Measurements from ENCODE around the gene YJEFN3. TPM values are rescaled to one million over a fixed set of nuclear protein-coding genes. Genes with fewer than 3 reads are reported as not detected.

YJEFN3 gene
- total and polyA plus RNA-seq, 4 donors, result 0.77 to 4.7 (median 3.8) TPM

GRCh38 chr19:19485161-19485997 lies 43.3 kb upstream of the YJEFN3 start:
- Histone ChIP-seq H3K9ac (ENCODE audit: insufficient read depth in 1 of 2, low read length in 2 of 2) (no peak overlapping the region), H3K27ac (ENCODE audit: low read depth in 1 of 2, low read length in 1 of 2) (no peak overlapping the region), H3K4me1 (ENCODE audit: control insufficient read depth in 5 of 5, insufficient read depth in 5 of 5, low read length in 5 of 5) (peaks cover 16 to 58% (median 30%) of the 10 kb centered on the region in 5 donors), H3K9me3 (ENCODE audit: control insufficient read depth in 4 of 4, insufficient read depth in 3 of 4, low read length in 3 of 4) (no peaks in the 10 kb centered on the region), H3K27me3 (ENCODE audit: control insufficient read depth in 3 of 3, insufficient read depth in 3 of 3, low read length in 2 of 3) (no peaks in the 10 kb centered on the region), H3K36me3 (ENCODE audit: control insufficient read depth in 4 of 4, insufficient read depth in 4 of 4, low read length in 4 of 4) (peaks cover 0 to 12% (median 0%) of the 10 kb centered on the region in 4 donors), H3K4me3 (no peak overlapping the region)
- no peak for TF ChIP-seq CTCF (IDR thresholded peaks at IDR 0.05; ENCODE audit: control extremely low read depth, extremely low read depth)
- ATAC-seq (ENCODE audit: insufficient read depth, low FRiP score) (no peak), DNase-seq (peak; percentile 74 to 79 (median 77))
- WGBS, 2 donors, result 62 to 80% methylated on average over 15 of the region's 15 CpGs

- no peak overlapping the region for H3K4me3 ChIP-seq
- ATAC-seq (ENCODE audit: insufficient read depth, low FRiP score), result no peak
These were observed 42.8 kb upstream of the YJEFN3 start for GRCh38 chr19:19485998-19486290.

GRCh38 chr19:19486343-19487076 lies 42.2 kb upstream of the YJEFN3 start:
- peaks cover 0 to 10% (median under 1%) of the 10 kb centered on the region in 4 donors for H3K36me3 ChIP-seq (ENCODE audit: control insufficient read depth in 4 of 4, insufficient read depth in 4 of 4, low read length in 4 of 4)
- H3K27ac ChIP-seq (ENCODE audit: low read depth in 1 of 2, low read length in 1 of 2), result no peak overlapping the region
- no peak for TF ChIP-seq CTCF (IDR thresholded peaks at IDR 0.05; ENCODE audit: control extremely low read depth, extremely low read depth)
- peaks cover 16 to 60% (median 30%) of the 10 kb centered on the region in 5 donors for H3K4me1 ChIP-seq (ENCODE audit: control insufficient read depth in 5 of 5, insufficient read depth in 5 of 5, low read length in 5 of 5)
- H3K9ac ChIP-seq (ENCODE audit: insufficient read depth in 1 of 2, low read length in 2 of 2), result no peak overlapping the region
- DNase-seq (no peak), ATAC-seq (ENCODE audit: insufficient read depth, low FRiP score) (no peak)
- H3K27me3 ChIP-seq (ENCODE audit: control insufficient read depth in 3 of 3, insufficient read depth in 3 of 3, low read length in 2 of 3), result no peaks in the 10 kb centered on the region
- 80 to 84% methylated on average over 15 of the region's 15 CpGs for WGBS, 2 donors
- no peaks in the 10 kb centered on the region for H3K9me3 ChIP-seq (ENCODE audit: control insufficient read depth in 4 of 4, insufficient read depth in 3 of 4, low read length in 3 of 4)
- no peak overlapping the region for H3K4me3 ChIP-seq

More at GRCh38 chr19:19485998-19486290, 42.8 kb upstream of the YJEFN3 start:
- Histone ChIP-seq H3K27me3 (ENCODE audit: control insufficient read depth in 3 of 3, insufficient read depth in 3 of 3, low read length in 2 of 3) (no peaks in the 10 kb centered on the region), H3K9ac (ENCODE audit: insufficient read depth in 1 of 2, low read length in 2 of 2) (no peak overlapping the region), H3K9me3 (ENCODE audit: control insufficient read depth in 4 of 4, insufficient read depth in 3 of 4, low read length in 3 of 4) (no peaks in the 10 kb centered on the region), H3K36me3 (ENCODE audit: control insufficient read depth in 4 of 4, insufficient read depth in 4 of 4, low read length in 4 of 4) (peaks cover 0 to 10% (median under 1%) of the 10 kb centered on the region in 4 donors), H3K27ac (ENCODE audit: low read depth in 1 of 2, low read length in 1 of 2) (no peak overlapping the region), H3K4me1 (ENCODE audit: control insufficient read depth in 5 of 5, insufficient read depth in 5 of 5, low read length in 5 of 5) (peaks cover 16 to 60% (median 30%) of the 10 kb centered on the region in 5 donors)
- DNase-seq, result no peak
- 83 to 93% methylated on average over 5 of the region's 5 CpGs for WGBS, 2 donors
- TF ChIP-seq CTCF (IDR thresholded peaks at IDR 0.05; ENCODE audit: control extremely low read depth, extremely low read depth), result no peak
